ENCODE measurements around the gene MSH2. TPM values are rescaled to one million over a fixed set of nuclear protein-coding genes. Genes with fewer than 3 reads are reported as not detected.
"Not testable (repeated sequence)": the region's sequence is repeated elsewhere in the genome, so short reads cannot be mapped to it uniquely, and the experiment has no call there.

Gene MSH2
- total and polyA plus RNA-seq, 5 donors from 2014 or later: 12.9 to 29.9 (median 29.0) TPM

DNA sequence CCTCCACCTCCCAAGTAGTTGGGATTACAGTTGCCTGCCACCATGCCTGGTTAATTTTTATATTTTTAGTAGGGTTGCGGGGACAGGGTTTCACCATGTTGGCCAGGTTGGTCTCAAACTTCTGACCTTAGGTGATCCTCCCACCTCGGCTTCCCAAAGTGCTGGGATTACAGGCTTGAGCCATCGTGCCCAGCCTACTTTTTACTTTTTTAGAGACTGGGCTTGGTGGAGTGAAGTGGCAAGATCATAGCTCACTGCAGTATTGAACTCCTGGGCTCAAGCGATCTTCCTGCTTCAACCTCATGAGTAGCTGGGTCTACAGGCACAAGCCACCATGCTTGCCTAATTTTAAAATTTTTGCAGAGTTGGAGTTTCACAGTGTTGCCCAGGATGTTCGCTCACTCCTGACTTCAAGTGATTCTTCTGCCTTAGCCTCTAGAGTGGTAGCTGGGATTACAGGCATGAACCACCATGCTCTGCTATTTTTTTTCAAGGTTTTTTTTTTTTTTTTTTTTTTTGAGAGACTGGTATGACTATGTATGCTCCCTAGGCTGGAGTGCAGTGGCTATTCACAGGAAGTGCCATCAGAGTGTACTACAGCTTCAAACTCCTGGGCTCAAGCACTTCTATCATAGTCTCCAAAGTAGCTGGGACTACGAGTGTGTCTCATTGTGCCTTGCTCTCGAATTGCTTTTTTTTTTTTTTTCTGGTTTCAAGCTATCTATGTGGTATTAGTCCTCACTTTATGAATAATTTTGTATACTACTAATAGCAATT lies 11.9 kb downstream of the MSH2 start:
- H3K9me3 ChIP-seq (ENCODE audit: control insufficient read depth in 2 of 2, low read length in 2 of 2): no peaks in the 10 kb centered on the region
- H3K27me3 ChIP-seq (ENCODE audit: control insufficient read depth, insufficient read depth, low read length): no peaks in the 10 kb centered on the region
- peaks cover 55% of the 10 kb centered on the region for H3K36me3 ChIP-seq (ENCODE audit: control insufficient read depth, insufficient read depth, low read length)
- H3K27me3 Mint-ChIP-seq: no peaks in the 10 kb centered on the region
- no peak overlapping the region for H3K27ac ChIP-seq (ENCODE audit: insufficient read depth, low read length, poor library complexity, severe bottlenecking)
- H3K4me1 ChIP-seq (ENCODE audit: control insufficient read depth, insufficient read depth, low read length, poor library complexity, severe bottlenecking): no peaks in the 10 kb centered on the region
- H3K27ac Mint-ChIP-seq: no peak overlapping the region
- H3K36me3 Mint-ChIP-seq: peaks cover 33% of the 10 kb centered on the region
- no peak for DNase-seq
- no peak for ATAC-seq (ENCODE audit: low read depth in 2 of 2)
- no peaks in the 10 kb centered on the region for H3K4me1 Mint-ChIP-seq
- no peak overlapping the region for H3K4me3 ChIP-seq (ENCODE audit: low read depth, low read length)
- no peaks in the 10 kb centered on the region for H3K9me3 Mint-ChIP-seq
- no peak overlapping the region for H3K4me3 Mint-ChIP-seq

DNA sequence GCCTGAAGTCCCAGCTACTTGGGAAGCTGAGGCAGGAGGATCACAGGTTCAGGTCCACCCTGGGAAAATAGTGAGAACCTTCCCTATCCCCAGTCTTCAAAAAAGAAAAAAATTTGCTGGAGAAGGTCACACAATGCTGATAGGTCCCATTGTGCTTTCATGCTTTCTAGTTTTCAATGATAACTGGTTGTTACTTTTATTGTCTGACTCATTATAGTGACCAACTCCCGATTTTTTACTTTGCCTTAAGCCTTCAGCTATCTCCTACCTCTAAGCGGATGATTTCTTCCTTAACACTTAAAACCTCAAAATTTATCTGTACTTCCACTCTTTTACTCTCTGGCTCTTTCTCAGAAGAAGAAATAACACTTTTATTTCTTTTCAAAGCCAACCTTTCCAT lies 17.3 kb downstream of the MSH2 start:
- H3K27me3 Mint-ChIP-seq: no peaks in the 10 kb centered on the region
- no peaks in the 10 kb centered on the region for H3K9me3 Mint-ChIP-seq
- H3K4me1 ChIP-seq (ENCODE audit: control insufficient read depth, insufficient read depth, low read length, poor library complexity, severe bottlenecking): no peaks in the 10 kb centered on the region
- peaks cover 0 to 8% (median 2%) of the 10 kb centered on the region in 4 donors for H3K4me1 Mint-ChIP-seq
- no peaks in the 10 kb centered on the region for H3K9me3 ChIP-seq (ENCODE audit: control insufficient read depth in 2 of 2, low read length in 2 of 2)
- DNase-seq (no peak), ATAC-seq (ENCODE audit: low read depth in 2 of 2) (no peak)
- peaks cover 29% of the 10 kb centered on the region for H3K36me3 Mint-ChIP-seq
- no peak overlapping the region for H3K27ac Mint-ChIP-seq
- H3K27me3 ChIP-seq (ENCODE audit: control insufficient read depth, insufficient read depth, low read length): no peaks in the 10 kb centered on the region
- H3K27ac ChIP-seq (ENCODE audit: insufficient read depth, low read length, poor library complexity, severe bottlenecking): no peak overlapping the region
- H3K4me3 Mint-ChIP-seq: no peak overlapping the region
- no peak overlapping the region for H3K4me3 ChIP-seq (ENCODE audit: low read depth, low read length)
- H3K36me3 ChIP-seq (ENCODE audit: control insufficient read depth, insufficient read depth, low read length): peaks cover 43% of the 10 kb centered on the region

DNA sequence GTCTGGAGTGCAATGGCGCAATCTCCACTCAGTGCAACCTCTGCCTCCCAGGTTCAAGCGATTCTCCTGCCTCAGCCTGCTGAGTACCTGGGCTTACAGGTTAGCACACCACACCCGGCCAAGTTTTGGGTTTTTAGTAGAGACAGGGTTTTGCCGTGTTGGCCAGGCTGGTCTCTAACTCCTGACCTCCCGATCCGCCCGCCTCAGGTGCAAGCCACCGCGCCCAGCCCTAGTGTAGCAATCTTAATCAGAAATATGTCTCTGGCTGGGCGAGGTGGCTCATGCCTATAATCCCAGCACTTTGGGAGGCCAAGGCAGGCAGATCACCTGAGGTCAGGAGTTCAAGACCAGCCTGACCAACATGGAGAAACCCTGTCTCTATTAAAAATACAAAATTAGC lies 17.7 kb downstream of the MSH2 start:
- H3K4me3 Mint-ChIP-seq; H3K4me3 ChIP-seq (ENCODE audit: low read depth, low read length); H3K27ac ChIP-seq (ENCODE audit: insufficient read depth, low read length, poor library complexity, severe bottlenecking); H3K9me3 Mint-ChIP-seq; H3K27me3 Mint-ChIP-seq; H3K27ac Mint-ChIP-seq; H3K9me3 ChIP-seq (ENCODE audit: control insufficient read depth in 2 of 2, low read length in 2 of 2); DNase-seq; H3K4me1 ChIP-seq (ENCODE audit: control insufficient read depth, insufficient read depth, low read length, poor library complexity, severe bottlenecking); ATAC-seq (ENCODE audit: low read depth in 2 of 2); H3K27me3 ChIP-seq (ENCODE audit: control insufficient read depth, insufficient read depth, low read length); H3K4me1 Mint-ChIP-seq: not testable (repeated sequence)
- peaks cover 40% of the 10 kb centered on the region for H3K36me3 ChIP-seq (ENCODE audit: control insufficient read depth, insufficient read depth, low read length)
- peaks cover 31% of the 10 kb centered on the region for H3K36me3 Mint-ChIP-seq

DNA sequence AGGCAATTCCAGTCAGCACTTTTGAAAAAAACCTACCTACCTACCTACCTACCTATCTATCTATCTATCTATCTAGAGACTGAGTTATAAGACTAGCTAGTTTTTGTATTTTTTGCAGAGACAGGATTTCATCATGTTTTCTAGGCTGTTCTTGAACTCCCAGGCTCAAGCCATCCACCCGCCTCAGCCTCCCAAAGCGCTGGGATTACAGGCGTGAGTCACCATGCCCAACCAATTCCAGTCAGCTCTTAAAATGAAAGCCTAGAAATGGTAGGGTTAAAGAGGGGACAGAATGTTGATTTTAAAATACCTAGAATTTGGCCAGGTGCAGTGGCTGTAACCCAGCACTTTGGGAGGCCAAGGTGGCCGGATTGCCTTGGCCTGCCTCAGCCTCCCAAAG lies 19.1 kb downstream of the MSH2 start:
- DNase-seq (no peak), ATAC-seq (ENCODE audit: low read depth in 2 of 2) (no peak)
- Mint-ChIP-seq H3K27ac (no peak overlapping the region), H3K4me1 (peaks cover 0 to 8% (median 2%) of the 10 kb centered on the region in 4 donors), H3K27me3 (no peaks in the 10 kb centered on the region), H3K36me3 (peaks cover 23% of the 10 kb centered on the region), H3K4me3 (no peak overlapping the region), H3K9me3 (no peaks in the 10 kb centered on the region)
- no peak overlapping the region for H3K27ac ChIP-seq (ENCODE audit: insufficient read depth, low read length, poor library complexity, severe bottlenecking)
- no peaks in the 10 kb centered on the region for H3K27me3 ChIP-seq (ENCODE audit: control insufficient read depth, insufficient read depth, low read length)
- H3K36me3 ChIP-seq (ENCODE audit: control insufficient read depth, insufficient read depth, low read length): peaks cover 27% of the 10 kb centered on the region
- no peak overlapping the region for H3K4me3 ChIP-seq (ENCODE audit: low read depth, low read length)
- H3K4me1 ChIP-seq (ENCODE audit: control insufficient read depth, insufficient read depth, low read length, poor library complexity, severe bottlenecking): no peaks in the 10 kb centered on the region
- no peaks in the 10 kb centered on the region for H3K9me3 ChIP-seq (ENCODE audit: control insufficient read depth in 2 of 2, low read length in 2 of 2)

DNA sequence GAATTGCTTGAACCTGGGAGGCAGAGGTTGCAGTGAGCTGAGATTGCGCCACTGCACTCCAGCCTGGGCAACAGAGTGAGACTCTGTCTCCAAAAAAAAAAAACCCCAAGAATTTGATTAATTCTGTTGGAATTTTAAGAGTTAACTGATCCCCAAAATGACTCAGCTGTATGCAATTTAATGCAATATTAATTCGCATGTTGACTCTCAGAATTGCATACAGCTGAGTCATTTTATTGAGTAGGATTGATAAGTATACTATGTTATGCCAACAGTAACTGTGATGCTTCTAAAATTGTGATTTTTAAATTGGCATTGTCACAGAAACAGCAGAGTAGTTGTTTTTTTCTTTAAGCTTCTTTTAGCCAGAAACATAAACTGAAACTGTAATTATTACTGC lies 19.6 kb downstream of the MSH2 start:
- Histone ChIP-seq H3K27me3 (ENCODE audit: control insufficient read depth, insufficient read depth, low read length) (no peaks in the 10 kb centered on the region), H3K27ac (ENCODE audit: insufficient read depth, low read length, poor library complexity, severe bottlenecking) (no peak overlapping the region), H3K9me3 (ENCODE audit: control insufficient read depth in 2 of 2, low read length in 2 of 2) (no peaks in the 10 kb centered on the region), H3K4me3 (ENCODE audit: low read depth, low read length) (no peak overlapping the region), H3K4me1 (ENCODE audit: control insufficient read depth, insufficient read depth, low read length, poor library complexity, severe bottlenecking) (no peaks in the 10 kb centered on the region), H3K36me3 (ENCODE audit: control insufficient read depth, insufficient read depth, low read length) (peaks cover 23% of the 10 kb centered on the region)
- no peak overlapping the region for H3K27ac Mint-ChIP-seq
- H3K36me3 Mint-ChIP-seq: peaks cover 23% of the 10 kb centered on the region
- peaks cover 0 to 8% (median 2%) of the 10 kb centered on the region in 4 donors for H3K4me1 Mint-ChIP-seq
- ATAC-seq (ENCODE audit: low read depth in 2 of 2): no peak
- no peaks in the 10 kb centered on the region for H3K27me3 Mint-ChIP-seq
- H3K4me3 Mint-ChIP-seq: no peak overlapping the region
- DNase-seq: no peak
- H3K9me3 Mint-ChIP-seq: no peaks in the 10 kb centered on the region

DNA sequence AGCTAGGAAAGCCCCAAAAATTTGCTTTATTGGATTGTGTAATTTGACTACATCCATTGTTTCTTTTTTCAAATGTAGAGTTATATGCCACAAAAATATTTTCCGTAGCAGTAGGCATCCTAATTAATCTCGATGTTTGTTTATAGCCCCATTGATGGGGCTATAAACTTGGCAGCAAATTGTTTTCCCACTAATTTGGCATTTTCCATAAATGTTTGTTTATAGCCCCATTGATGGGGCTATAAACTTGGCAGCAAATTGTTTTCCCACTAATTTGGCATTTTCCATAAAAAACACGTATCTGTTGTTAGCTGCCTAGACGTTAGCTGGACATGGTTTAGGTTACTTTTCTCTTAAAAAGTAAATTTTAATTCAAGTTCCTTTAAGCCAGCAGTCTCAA lies 23.8 kb downstream of the MSH2 start:
- no peak overlapping the region for H3K27ac Mint-ChIP-seq
- H3K9me3 Mint-ChIP-seq: no peaks in the 10 kb centered on the region
- DNase-seq (no peak), ATAC-seq (ENCODE audit: low read depth in 2 of 2) (no peak)
- H3K36me3 Mint-ChIP-seq: peaks cover 24% of the 10 kb centered on the region
- H3K27me3 Mint-ChIP-seq: no peaks in the 10 kb centered on the region
- Histone ChIP-seq H3K9me3 (ENCODE audit: control insufficient read depth in 2 of 2, low read length in 2 of 2) (no peaks in the 10 kb centered on the region), H3K36me3 (ENCODE audit: control insufficient read depth, insufficient read depth, low read length) (peaks cover 33% of the 10 kb centered on the region), H3K27me3 (ENCODE audit: control insufficient read depth, insufficient read depth, low read length) (no peaks in the 10 kb centered on the region), H3K4me3 (ENCODE audit: low read depth, low read length) (no peak overlapping the region), H3K27ac (ENCODE audit: insufficient read depth, low read length, poor library complexity, severe bottlenecking) (no peak overlapping the region), H3K4me1 (ENCODE audit: control insufficient read depth, insufficient read depth, low read length, poor library complexity, severe bottlenecking) (no peaks in the 10 kb centered on the region)
- H3K4me1 Mint-ChIP-seq: peaks cover 0 to 8% (median 2%) of the 10 kb centered on the region in 4 donors
- H3K4me3 Mint-ChIP-seq: no peak overlapping the region

DNA sequence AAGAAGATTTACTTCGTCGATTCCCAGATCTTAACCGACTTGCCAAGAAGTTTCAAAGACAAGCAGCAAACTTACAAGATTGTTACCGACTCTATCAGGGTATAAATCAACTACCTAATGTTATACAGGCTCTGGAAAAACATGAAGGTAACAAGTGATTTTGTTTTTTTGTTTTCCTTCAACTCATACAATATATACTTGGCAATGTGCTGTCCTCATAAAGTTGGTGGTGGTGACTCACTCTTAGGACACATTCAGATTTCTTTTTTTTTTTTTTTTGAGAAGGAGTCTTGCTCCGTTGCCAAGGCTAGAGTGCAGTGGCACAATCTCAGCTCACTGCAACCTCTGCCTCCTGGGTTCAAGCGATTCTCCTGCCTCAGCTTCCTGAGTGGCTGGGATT lies 26.8 kb downstream of the MSH2 start:
- Mint-ChIP-seq H3K36me3 (peaks cover 32% of the 10 kb centered on the region), H3K27me3 (no peaks in the 10 kb centered on the region), H3K4me1 (peaks cover 0 to 2% (median 0%) of the 10 kb centered on the region in 4 donors), H3K9me3 (peaks cover 0 to 2% (median 0%) of the 10 kb centered on the region in 7 donors), H3K4me3 (no peak overlapping the region), H3K27ac (peak overlapping the region in 1 of 3 donors; percentile 32)
- Histone ChIP-seq H3K4me3 (ENCODE audit: low read depth, low read length) (no peak overlapping the region), H3K36me3 (ENCODE audit: control insufficient read depth, insufficient read depth, low read length) (peaks cover 29% of the 10 kb centered on the region), H3K27ac (ENCODE audit: insufficient read depth, low read length, poor library complexity, severe bottlenecking) (no peak overlapping the region), H3K9me3 (ENCODE audit: control insufficient read depth in 2 of 2, low read length in 2 of 2) (no peaks in the 10 kb centered on the region), H3K27me3 (ENCODE audit: control insufficient read depth, insufficient read depth, low read length) (no peaks in the 10 kb centered on the region), H3K4me1 (ENCODE audit: control insufficient read depth, insufficient read depth, low read length, poor library complexity, severe bottlenecking) (no peaks in the 10 kb centered on the region)
- ATAC-seq (ENCODE audit: low read depth in 2 of 2): no peak
- DNase-seq: no peak

DNA sequence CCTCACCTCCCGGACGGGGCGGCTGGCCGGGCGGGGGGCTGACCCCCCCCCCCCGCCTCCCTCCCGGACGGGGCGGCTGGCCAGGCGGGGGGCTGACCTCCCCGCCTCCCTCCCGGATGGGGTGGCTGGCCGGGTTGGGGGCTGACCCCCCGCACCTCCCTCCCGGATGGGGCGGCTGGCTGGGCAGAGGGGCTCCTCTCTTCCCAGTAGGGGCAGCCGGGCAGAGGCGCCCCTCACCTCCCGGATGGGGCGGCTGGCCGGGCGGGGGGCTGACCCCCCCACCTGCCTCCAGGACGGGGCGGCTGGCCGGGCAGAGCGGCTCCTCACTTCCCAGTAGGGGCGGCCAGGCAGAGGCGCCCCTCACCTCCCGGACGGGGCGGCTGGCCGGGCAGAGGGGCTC lies 30.1 kb downstream of the MSH2 start:
- H3K27ac Mint-ChIP-seq; H3K9me3 Mint-ChIP-seq; H3K27me3 ChIP-seq (ENCODE audit: control insufficient read depth, insufficient read depth, low read length); H3K27me3 Mint-ChIP-seq; H3K9me3 ChIP-seq (ENCODE audit: control insufficient read depth in 2 of 2, low read length in 2 of 2); H3K27ac ChIP-seq (ENCODE audit: insufficient read depth, low read length, poor library complexity, severe bottlenecking); H3K4me3 ChIP-seq (ENCODE audit: low read depth, low read length); H3K4me1 Mint-ChIP-seq; DNase-seq; H3K4me3 Mint-ChIP-seq; H3K4me1 ChIP-seq (ENCODE audit: control insufficient read depth, insufficient read depth, low read length, poor library complexity, severe bottlenecking); ATAC-seq (ENCODE audit: low read depth in 2 of 2): not testable (repeated sequence)
- H3K36me3 ChIP-seq (ENCODE audit: control insufficient read depth, insufficient read depth, low read length): peaks cover 24% of the 10 kb centered on the region
- H3K36me3 Mint-ChIP-seq: peaks cover 40% of the 10 kb centered on the region

Data from CD4-positive, CD25-positive, alpha-beta regulatory T cell (primary cell).